Measurements from ENCODE around the gene MRPS12. TPM values are rescaled to one million over a fixed set of nuclear protein-coding genes. Genes with fewer than 3 reads are reported as not detected.

MRPS12 gene
- total and polyA plus RNA-seq, 9 of the 15 experiments (the other 6 are each of a cell fraction or from before 2014, with no cell fraction given) = 8.1 to 174 (median 52.0) TPM

GRCh38 chr19:38932425-38933179 lies 1.9 kb downstream of the MRPS12 start:
- Histone ChIP-seq H3K9ac (ENCODE audit: insufficient read depth in 1 of 2, low read depth in 2 of 2, low read length in 2 of 2) (no peak overlapping the region), H3K79me2 (ENCODE audit: control insufficient read depth, insufficient read depth, low read length) (peaks cover 52% of the 10 kb centered on the region), H2AFZ (ENCODE audit: low read depth, low read length) (no peak overlapping the region), H4K20me1 (replicated peaks; ENCODE audit: control insufficient read depth, insufficient read depth, low read length) (no peaks in the 10 kb centered on the region; the same call in 1 of the 2 replicates), H3K27ac (ENCODE audit: extremely low read depth, low read depth, low read length) (no peak overlapping the region), H3K4me1 (replicated peaks in 1 of 2; ENCODE audit: control insufficient read depth in 2 of 2, insufficient read depth in 2 of 2, low read length in 2 of 2) (peaks cover 0 to 18% of the 10 kb centered on the region in 2 experiments; a peak in 3 of 5 replicates), H3K4me3 (peak overlapping the region; percentile 12; the same call in 1 of the 2 replicates), H3K36me3 (ENCODE audit: control insufficient read depth, insufficient read depth, low read length) (peaks cover 32% of the 10 kb centered on the region), H3K27me3 (ENCODE audit: control insufficient read depth in 2 of 2, insufficient read depth in 2 of 2, low read length in 2 of 2) (no peaks in the 10 kb centered on the region), H3K4me2 (ENCODE audit: insufficient read depth, low read length) (no peak overlapping the region), H3K9me1 (ENCODE audit: control insufficient read depth, insufficient read depth, low read length) (no peaks in the 10 kb centered on the region), H3K9me3 (replicated peaks; ENCODE audit: control insufficient read depth, insufficient read depth, low read depth, low read length) (peaks cover 18% of the 10 kb centered on the region)
- DNase-seq (ENCODE audit: extremely low read depth in 1 of 4, low spot score in 3 of 4) (peak in 3 of 4 experiments; percentile 20 to 51 (median 32)), FAIRE-seq (no peak), ATAC-seq (no peak)
- CTCF ChIA-PET (ENCODE audit: low intra/inter-chr PET ratio) = no interaction called here
- TF ChIP-seq, protein P1, sequence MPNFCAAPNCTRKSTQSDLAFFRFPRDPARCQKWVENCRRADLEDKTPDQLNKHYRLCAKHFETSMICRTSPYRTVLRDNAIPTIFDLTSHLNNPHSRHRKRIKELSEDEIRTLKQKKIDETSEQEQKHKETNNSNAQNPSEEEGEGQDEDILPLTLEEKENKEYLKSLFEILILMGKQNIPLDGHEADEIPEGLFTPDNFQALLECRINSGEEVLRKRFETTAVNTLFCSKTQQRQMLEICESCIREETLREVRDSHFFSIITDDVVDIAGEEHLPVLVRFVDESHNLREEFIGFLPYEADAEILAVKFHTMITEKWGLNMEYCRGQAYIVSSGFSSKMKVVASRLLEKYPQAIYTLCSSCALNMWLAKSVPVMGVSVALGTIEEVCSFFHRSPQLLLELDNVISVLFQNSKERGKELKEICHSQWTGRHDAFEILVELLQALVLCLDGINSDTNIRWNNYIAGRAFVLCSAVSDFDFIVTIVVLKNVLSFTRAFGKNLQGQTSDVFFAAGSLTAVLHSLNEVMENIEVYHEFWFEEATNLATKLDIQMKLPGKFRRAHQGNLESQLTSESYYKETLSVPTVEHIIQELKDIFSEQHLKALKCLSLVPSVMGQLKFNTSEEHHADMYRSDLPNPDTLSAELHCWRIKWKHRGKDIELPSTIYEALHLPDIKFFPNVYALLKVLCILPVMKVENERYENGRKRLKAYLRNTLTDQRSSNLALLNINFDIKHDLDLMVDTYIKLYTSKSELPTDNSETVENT (CRISPR knock-in tag; IDR thresholded peaks at IDR 0.05) = 0 out of 2 replicates have a peak, but pooled peaks have one; percentile 15
- TF ChIP-seq SP1 (CRISPR knock-in tag; IDR thresholded peaks at IDR 0.05) (no peak), POLR2G (IDR thresholded peaks at IDR 0.05; ENCODE audit: low read depth, low read length) (peak; percentile 47), NBN (IDR thresholded peaks at IDR 0.05; ENCODE audit: low read depth) (no peak), CTCFL (IDR thresholded peaks at IDR 0.05; ENCODE audit: borderline replicate concordance, insufficient read depth, low read depth, low read length, poor library complexity, severe bottlenecking) (peak; percentile 52), RBFOX2 (IDR thresholded peaks at IDR 0.05; ENCODE audit: low read depth, low read length) (peak; percentile 54), CBX5 (IDR thresholded peaks at IDR 0.05; ENCODE audit: borderline replicate concordance, low read depth) (peak; percentile 17; the same call in 1 of the 2 replicates)
- TF ChIP-seq, protein P2, sequence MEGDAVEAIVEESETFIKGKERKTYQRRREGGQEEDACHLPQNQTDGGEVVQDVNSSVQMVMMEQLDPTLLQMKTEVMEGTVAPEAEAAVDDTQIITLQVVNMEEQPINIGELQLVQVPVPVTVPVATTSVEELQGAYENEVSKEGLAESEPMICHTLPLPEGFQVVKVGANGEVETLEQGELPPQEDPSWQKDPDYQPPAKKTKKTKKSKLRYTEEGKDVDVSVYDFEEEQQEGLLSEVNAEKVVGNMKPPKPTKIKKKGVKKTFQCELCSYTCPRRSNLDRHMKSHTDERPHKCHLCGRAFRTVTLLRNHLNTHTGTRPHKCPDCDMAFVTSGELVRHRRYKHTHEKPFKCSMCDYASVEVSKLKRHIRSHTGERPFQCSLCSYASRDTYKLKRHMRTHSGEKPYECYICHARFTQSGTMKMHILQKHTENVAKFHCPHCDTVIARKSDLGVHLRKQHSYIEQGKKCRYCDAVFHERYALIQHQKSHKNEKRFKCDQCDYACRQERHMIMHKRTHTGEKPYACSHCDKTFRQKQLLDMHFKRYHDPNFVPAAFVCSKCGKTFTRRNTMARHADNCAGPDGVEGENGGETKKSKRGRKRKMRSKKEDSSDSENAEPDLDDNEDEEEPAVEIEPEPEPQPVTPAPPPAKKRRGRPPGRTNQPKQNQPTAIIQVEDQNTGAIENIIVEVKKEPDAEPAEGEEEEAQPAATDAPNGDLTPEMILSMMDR (IDR thresholded peaks at IDR 0.05 in 2 of 3, conservative IDR thresholded peaks at IDR 0.05 in 1 of 3; ENCODE audit: insufficient read depth in 2 of 3, low read depth in 1 of 3, low read length in 3 of 3) = peak; percentile 42 to 51 (median 47); a peak in 4 of 6 replicates
- TF ChIP-seq, protein P3, sequence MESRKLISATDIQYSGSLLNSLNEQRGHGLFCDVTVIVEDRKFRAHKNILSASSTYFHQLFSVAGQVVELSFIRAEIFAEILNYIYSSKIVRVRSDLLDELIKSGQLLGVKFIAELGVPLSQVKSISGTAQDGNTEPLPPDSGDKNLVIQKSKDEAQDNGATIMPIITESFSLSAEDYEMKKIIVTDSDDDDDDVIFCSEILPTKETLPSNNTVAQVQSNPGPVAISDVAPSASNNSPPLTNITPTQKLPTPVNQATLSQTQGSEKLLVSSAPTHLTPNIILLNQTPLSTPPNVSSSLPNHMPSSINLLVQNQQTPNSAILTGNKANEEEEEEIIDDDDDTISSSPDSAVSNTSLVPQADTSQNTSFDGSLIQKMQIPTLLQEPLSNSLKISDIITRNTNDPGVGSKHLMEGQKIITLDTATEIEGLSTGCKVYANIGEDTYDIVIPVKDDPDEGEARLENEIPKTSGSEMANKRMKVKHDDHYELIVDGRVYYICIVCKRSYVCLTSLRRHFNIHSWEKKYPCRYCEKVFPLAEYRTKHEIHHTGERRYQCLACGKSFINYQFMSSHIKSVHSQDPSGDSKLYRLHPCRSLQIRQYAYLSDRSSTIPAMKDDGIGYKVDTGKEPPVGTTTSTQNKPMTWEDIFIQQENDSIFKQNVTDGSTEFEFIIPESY (CRISPR knock-in tag; IDR thresholded peaks at IDR 0.05) = peak; percentile 80
- intact Hi-C loops (cut with micrococcal nuclease) = loop anchor here (5.0 to 10.0 kb wide), 3 partner anchors 100 to 418 kb away; partner anchors contain the start of gene ECH1
- in situ Hi-C loops (cut with MboI) = no loop called here
- POLR2A ChIA-PET = interaction anchor here (0.6 to 1.4 kb wide), 3 partner anchors 9 to 69 kb away, joined by 3 to 7 read pairs (median 3); no protein-coding TSS in a partner anchor
- BruUV-seq (replicated peaks) = no TSS peak
- 94% methylated on average over 27 of the region's 29 CpGs for WGBS (ENCODE audit: insufficient coverage, low coverage, missing lambda C conversion rate)
